A549 (cell line): ENCODE data around the gene CFAP91. TPM values are rescaled to one million over a fixed set of nuclear protein-coding genes. Genes with fewer than 3 reads are reported as not detected.

Experiments used
- ATAC-seq, 2 experiments: fragments of 200-7000 bp in 1 of 2; fragments of >200 bp in 1 of 2; cut with Nextera tagmentation in 1 of 2; cut with Tn5 transposase in 1 of 2; 3 replicates each; pipeline versions ENCODE4 v1.8.0 to v1.9.1; 2018 to 2020; ENCODE audit warnings: mild to moderate bottlenecking in 1 of 2, moderate library complexity in 1 of 2
- CTCF ChIA-PET: fragments of 300-600 bp; sonication (Branson Sonifier 250); formaldehyde crosslinking; extraction: SDS; loops from one replicate; lab custom pipeline; 2021; ENCODE audit warnings: antibody characterized with exemption, inconsistent platforms; lab: Yijun Ruan, JAX
- POLR2A ChIA-PET: fragments of 350-600 bp; formaldehyde crosslinking; extraction: SDS; loops from one replicate; lab custom pipeline; 2021; ENCODE audit warnings: antibody characterized with exemption, inconsistent platforms; lab: Yijun Ruan, JAX
- DNase-seq, 2 experiments: peaks; one replicate each; pipeline versions ENCODE4 v3.0.0 to v3.0.0-alpha.2; 2011 to 2016; ENCODE audit warnings: low read depth in 1 of 2, low spot score in 1 of 2
- FAIRE-seq: peaks from 2 replicates; lab custom pipeline; 2011; peaks lifted over from hg19 to GRCh38; lab: Jason Lieb, UNC
- H3K27ac ChIP-seq, 2 experiments: fragments of >200 bp; sonication (Bioruptor Twin); formaldehyde crosslinking; 3 replicates each; pipeline ENCODE4 v1.5.1; 2016 to 2017
- H3K4me1 ChIP-seq: fragments of >200 bp; sonication (Bioruptor Twin); formaldehyde crosslinking; 3 replicates; pipeline ENCODE4 v1.6.1; 2016
- H3K4me2 ChIP-seq: fragments of >200 bp; sonication (Bioruptor Twin); formaldehyde crosslinking; 3 replicates; pipeline ENCODE4 v1.6.1; 2016
- H3K4me3 ChIP-seq: fragments of >200 bp; sonication (Bioruptor Twin); formaldehyde crosslinking; 3 replicates; pipeline ENCODE4 v1.5.1; 2016
- H3K9me3 ChIP-seq: fragments of >200 bp; sonication (Bioruptor Twin); formaldehyde crosslinking; 3 replicates; pipeline ENCODE4 v1.6.1; 2016
- BHLHE40 ChIP-seq: IDR thresholded peaks from 2 replicates; pipeline ENCODE4 v1.6.1; 2012; ENCODE audit warnings: low read depth, low read length, inconsistent platforms
- CBX2 ChIP-seq: fragments of 200-600 bp; sonication (generic); IDR thresholded peaks from 2 replicates; pipeline ENCODE4 v1.6.1; 2016; ENCODE audit warnings: low read depth, mild to moderate bottlenecking, borderline replicate concordance
- CBX8 ChIP-seq: fragments of 200-600 bp; sonication (generic); IDR thresholded peaks from 2 replicates; pipeline ENCODE4 v1.6.1; 2016
- CEBPB ChIP-seq, 2 experiments: fragments of >200 bp in 1 of 2; sonication (Bioruptor Twin) in 1 of 2; formaldehyde crosslinking in 1 of 2; IDR thresholded peaks; 2 replicates each; pipeline ENCODE4 v1.6.1; 2012 to 2016
- CTCF ChIP-seq: fragments of >200 bp; sonication (Bioruptor Twin); formaldehyde crosslinking; IDR thresholded peaks from 3 replicates; pipeline ENCODE4 v1.5.1; 2016
- EHF ChIP-seq: fragments of 250-450 bp; sonication (Bioruptor Pico); IDR thresholded peaks from 2 replicates; pipeline ENCODE4 v1.5.0; 2020; ENCODE audit warnings: mild to moderate bottlenecking
- EHMT2 ChIP-seq: fragments of 200-600 bp; sonication (generic); IDR thresholded peaks from 2 replicates; pipeline ENCODE4 v1.6.1; 2016; ENCODE audit warnings: antibody characterized with exemption, low read depth, mild to moderate bottlenecking, moderate library complexity
- ELK1 ChIP-seq: fragments of 150-350 bp; IDR thresholded peaks from 2 replicates; pipeline ENCODE4 v1.6.1; 2014; ENCODE audit warnings: low read depth, mild to moderate bottlenecking, low read length
- FOSB ChIP-seq: fragments of 250-450 bp; sonication (Bioruptor Pico); IDR thresholded peaks from 2 replicates; pipeline ENCODE4 v1.5.0; 2020; ENCODE audit warnings: mild to moderate bottlenecking, moderate library complexity
- GATA3 ChIP-seq: IDR thresholded peaks from 2 replicates; pipeline ENCODE4 v1.6.1; 2012; ENCODE audit warnings: borderline replicate concordance
- HDAC2 ChIP-seq: fragments of 200-600 bp; sonication (generic); IDR thresholded peaks from 2 replicates; pipeline ENCODE4 v1.6.1; 2016
- HEYL ChIP-seq: fragments of 250-450 bp; sonication (Bioruptor Pico); IDR thresholded peaks from 2 replicates; pipeline ENCODE4 v1.8.0; 2021; ENCODE audit warnings: mild to moderate bottlenecking, moderate library complexity
- HOXB5 ChIP-seq: fragments of 250-450 bp; sonication (Bioruptor Pico); IDR thresholded peaks from 2 replicates; pipeline ENCODE4 v1.5.0; 2020; ENCODE audit warnings: mild to moderate bottlenecking, moderate library complexity
- KDM1A ChIP-seq: fragments of 200-600 bp; sonication (generic); IDR thresholded peaks from 2 replicates; pipeline ENCODE4 v1.6.1; 2016; ENCODE audit warnings: low read depth, mild to moderate bottlenecking
- KDM5A ChIP-seq: fragments of 200-600 bp; sonication (generic); IDR thresholded peaks from 2 replicates; pipeline ENCODE4 v1.6.1; 2016; ENCODE audit warnings: antibody characterized with exemption, mild to moderate bottlenecking
- MAFK ChIP-seq: fragments of 450-650 bp; IDR thresholded peaks from 2 replicates; pipeline ENCODE4 v1.6.1; 2014; ENCODE audit not compliant: partially characterized antibody
- MAZ ChIP-seq: fragments of 150-350 bp; IDR thresholded peaks from 2 replicates; pipeline ENCODE4 v1.6.1; 2014; ENCODE audit warnings: antibody characterized with exemption, low read depth, low read length, borderline replicate concordance
- NPAS2 ChIP-seq: fragments of 250-450 bp; sonication (Bioruptor Pico); IDR thresholded peaks from 2 replicates; pipeline ENCODE4 v1.8.0; 2022; ENCODE audit warnings: mild to moderate bottlenecking, moderate library complexity, borderline replicate concordance
- NR3C1 ChIP-seq: fragments of >200 bp; sonication (Bioruptor Twin); formaldehyde crosslinking; IDR thresholded peaks from 3 replicates; pipeline ENCODE4 v1.6.1; 2017
- PHF8 ChIP-seq: fragments of 200-600 bp; sonication (generic); IDR thresholded peaks from 2 replicates; pipeline ENCODE4 v1.6.1; 2016; ENCODE audit warnings: low read depth, mild to moderate bottlenecking, antibody characterized with exemption, moderate library complexity, borderline replicate concordance
- RAD21 ChIP-seq, 2 experiments: fragments of >200 bp in 1 of 2; sonication (Bioruptor Twin) in 1 of 2; formaldehyde crosslinking in 1 of 2; IDR thresholded peaks in 1 of 2; conservative IDR thresholded peaks in 1 of 2; 2 replicates in 1 of 2; 3 replicates in 1 of 2; pipeline ENCODE4 v1.6.1; 2012 to 2018; ENCODE audit warnings: inconsistent platforms in 1 of 2
- SMC3 ChIP-seq: fragments of >200 bp; sonication (Bioruptor Twin); formaldehyde crosslinking; IDR thresholded peaks from 3 replicates; pipeline ENCODE4 v1.6.1; 2018; ENCODE audit warnings: inconsistent platforms
- TFCP2L1 ChIP-seq: fragments of 250-450 bp; sonication (Bioruptor Pico); IDR thresholded peaks from 2 replicates; pipeline ENCODE4 v1.5.0; 2021; ENCODE audit warnings: mild to moderate bottlenecking
- TP53 ChIP-seq: fragments of 250-450 bp; sonication (Bioruptor Pico); IDR thresholded peaks from 2 replicates; pipeline ENCODE4 v1.5.0; 2021; ENCODE audit warnings: mild to moderate bottlenecking, moderate library complexity
- ZNF302 ChIP-seq: fragments of 250-450 bp; sonication (Bioruptor Pico); IDR thresholded peaks from 2 replicates; pipeline ENCODE4 v1.9.0; 2021; ENCODE audit warnings: inconsistent platforms, mild to moderate bottlenecking, moderate library complexity
- WGBS: methylation state at CpG from one replicate; pipeline ENCODE4 v1.1.6; 2017; ENCODE audit errors: missing lambda C conversion rate; 5-methylcytosine and 5-hydroxymethylcytosine counted together
- polyA plus RNA-seq, 4 experiments: library from polyadenylated mRNA; depleted of rRNA in 3 of 4; stranded (reverse); fragments of >200 nt; fragmentation: RNase III in 1 of 4; extraction: RNeasy Plus Mini Kit Qiagen cat#74134 plus additional on column Dnase treatment in 1 of 4; gene quantifications; 2 replicates in 3 of 4; 3 replicates in 1 of 4; pipeline ENCODE4 v1.2.3, GENCODE V29; 2011 to 2017
- TF ChIP-seq, protein P1 (sequence below): fragments of >200 bp; sonication (Bioruptor Twin); formaldehyde crosslinking; IDR thresholded peaks from 3 replicates; pipeline ENCODE4 v1.6.1; 2016
- TF ChIP-seq, protein P2 (sequence below): fragments of 450-650 bp; IDR thresholded peaks from 2 replicates; pipeline ENCODE4 v1.6.1; 2014; ENCODE audit warnings: antibody characterized with exemption

CFAP91 gene
- polyA plus RNA-seq, 2 of the 4 experiments (the other 2 are of a cell fraction): 0.41 to 1.1 TPM

GRCh38 chr3:119748991-119749390, 46.2 kb downstream of the CFAP91 start:
- H3K9me3 ChIP-seq: peaks cover 8% of the 10 kb centered on the region; the same call in 2 of the 3 replicates
- H3K4me3 ChIP-seq: no peak overlapping the region
- WGBS: 21% methylated on average over 1 of the region's 1 CpG
- H3K4me2 ChIP-seq: no peak overlapping the region
- POLR2A ChIA-PET: no interaction called here
- DNase-seq (no peak), FAIRE-seq (no peak), ATAC-seq (no peak)
- no peaks in the 10 kb centered on the region for H3K4me1 ChIP-seq
- H3K27ac ChIP-seq: no peak overlapping the region
- CTCF ChIA-PET: no interaction called here
- no peak for TF ChIP-seq RAD21 (conservative IDR thresholded peaks at IDR 0.05 in 1 of 2, IDR thresholded peaks at IDR 0.05 in 1 of 2)
- TF ChIP-seq EHF: no peak
- no peak for TF ChIP-seq MAFK
- TF ChIP-seq CBX2: no peak
- no peak for TF ChIP-seq BHLHE40
- TF ChIP-seq CBX8: no peak
- TF ChIP-seq GATA3: no peak
- no peak for TF ChIP-seq CTCF
- TF ChIP-seq CEBPB (IDR thresholded peaks at IDR 0.05): no peak
- no peak for TF ChIP-seq KDM1A
- TF ChIP-seq MAZ: no peak
- TF ChIP-seq, protein P1, sequence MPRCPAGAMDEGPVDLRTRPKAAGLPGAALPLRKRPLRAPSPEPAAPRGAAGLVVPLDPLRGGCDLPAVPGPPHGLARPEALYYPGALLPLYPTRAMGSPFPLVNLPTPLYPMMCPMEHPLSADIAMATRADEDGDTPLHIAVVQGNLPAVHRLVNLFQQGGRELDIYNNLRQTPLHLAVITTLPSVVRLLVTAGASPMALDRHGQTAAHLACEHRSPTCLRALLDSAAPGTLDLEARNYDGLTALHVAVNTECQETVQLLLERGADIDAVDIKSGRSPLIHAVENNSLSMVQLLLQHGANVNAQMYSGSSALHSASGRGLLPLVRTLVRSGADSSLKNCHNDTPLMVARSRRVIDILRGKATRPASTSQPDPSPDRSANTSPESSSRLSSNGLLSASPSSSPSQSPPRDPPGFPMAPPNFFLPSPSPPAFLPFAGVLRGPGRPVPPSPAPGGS: no peak
- TF ChIP-seq ELK1: no peak
- no peak for TF ChIP-seq SMC3
- no peak for TF ChIP-seq EHMT2

DNA sequence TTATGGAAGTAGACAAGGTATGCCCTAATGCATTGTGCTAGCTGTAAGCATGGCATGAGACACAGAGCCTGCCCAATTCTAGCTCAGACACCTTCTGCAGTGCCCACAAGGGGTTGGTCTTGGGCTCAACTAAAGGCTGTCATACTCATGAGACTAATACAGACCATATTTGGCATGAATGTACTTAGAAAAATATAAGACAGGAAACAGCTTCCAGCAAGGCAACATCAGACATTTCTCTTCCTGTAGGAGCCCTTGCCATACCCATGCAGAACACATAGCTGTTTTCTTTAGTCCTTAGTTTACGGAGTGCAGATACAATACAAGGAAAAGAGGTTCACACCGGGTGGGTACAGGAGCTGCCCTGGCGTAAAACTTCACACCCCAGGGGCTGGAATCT, 48.6 kb downstream of the CFAP91 start:
- no peak overlapping the region for H3K27ac ChIP-seq
- ChIA-PET POLR2A (no interaction called here), CTCF (no interaction called here)
- FAIRE-seq (no peak), ATAC-seq (0 out of 6 replicates have a peak, but pooled peaks of 1 of the 2 experiments have one; percentile 19), DNase-seq (no peak)
- 55% methylated on average over 3 of the region's 3 CpGs for WGBS
- H3K4me3 ChIP-seq: no peak overlapping the region
- no peak overlapping the region for H3K4me2 ChIP-seq
- H3K4me1 ChIP-seq: no peaks in the 10 kb centered on the region
- peaks cover 23% of the 10 kb centered on the region for H3K9me3 ChIP-seq
- no peak for TF ChIP-seq CTCF
- no peak for TF ChIP-seq HDAC2
- TF ChIP-seq EHMT2: no peak
- TF ChIP-seq PHF8: no peak
- TF ChIP-seq NPAS2 (CRISPR knock-in tag): no peak
- TF ChIP-seq KDM5A: no peak
- no peak for TF ChIP-seq TP53 (CRISPR knock-in tag)
- TF ChIP-seq, protein P2, sequence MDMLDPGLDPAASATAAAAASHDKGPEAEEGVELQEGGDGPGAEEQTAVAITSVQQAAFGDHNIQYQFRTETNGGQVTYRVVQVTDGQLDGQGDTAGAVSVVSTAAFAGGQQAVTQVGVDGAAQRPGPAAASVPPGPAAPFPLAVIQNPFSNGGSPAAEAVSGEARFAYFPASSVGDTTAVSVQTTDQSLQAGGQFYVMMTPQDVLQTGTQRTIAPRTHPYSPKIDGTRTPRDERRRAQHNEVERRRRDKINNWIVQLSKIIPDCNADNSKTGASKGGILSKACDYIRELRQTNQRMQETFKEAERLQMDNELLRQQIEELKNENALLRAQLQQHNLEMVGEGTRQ: no peak
- no peak for TF ChIP-seq HOXB5 (CRISPR knock-in tag)
- no peak for TF ChIP-seq FOSB (CRISPR knock-in tag)
- TF ChIP-seq KDM1A: no peak
- TF ChIP-seq HEYL (CRISPR knock-in tag): no peak
- no peak for TF ChIP-seq TFCP2L1 (CRISPR knock-in tag)
- TF ChIP-seq, protein P1: no peak
- TF ChIP-seq ZNF302: no peak
- no peak for TF ChIP-seq NR3C1
